ENCODE measurements around the gene DGKQ.

DNA sequence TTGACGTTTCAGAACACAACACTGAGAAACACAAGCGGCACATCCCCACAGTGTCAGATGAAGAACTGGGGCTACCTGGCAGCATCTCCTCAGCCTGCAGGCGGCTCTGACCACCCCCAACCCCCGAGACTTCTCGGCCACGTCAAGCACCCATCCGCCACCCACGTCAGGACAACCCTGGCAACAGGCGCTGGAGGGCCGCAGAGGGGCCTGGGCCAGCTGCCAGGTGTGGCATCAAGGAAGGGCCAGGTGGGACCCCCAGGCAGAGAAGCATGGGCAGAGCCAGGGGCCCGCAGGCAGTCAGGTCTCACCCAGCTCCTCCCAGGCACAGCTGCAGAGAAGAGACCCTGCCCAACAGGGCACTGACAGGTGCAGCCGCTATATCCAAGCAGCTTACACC, 63.5 kb downstream of the DGKQ start:
- TF ChIP-seq EZH2 (IDR thresholded peaks at IDR 0.05; ENCODE audit: low read depth, unreplicated experiment): no peak
- no peak for TF ChIP-seq POLR2AphosphoS5 (IDR thresholded peaks at IDR 0.05; ENCODE audit: low read depth)
- TF ChIP-seq, protein P1, sequence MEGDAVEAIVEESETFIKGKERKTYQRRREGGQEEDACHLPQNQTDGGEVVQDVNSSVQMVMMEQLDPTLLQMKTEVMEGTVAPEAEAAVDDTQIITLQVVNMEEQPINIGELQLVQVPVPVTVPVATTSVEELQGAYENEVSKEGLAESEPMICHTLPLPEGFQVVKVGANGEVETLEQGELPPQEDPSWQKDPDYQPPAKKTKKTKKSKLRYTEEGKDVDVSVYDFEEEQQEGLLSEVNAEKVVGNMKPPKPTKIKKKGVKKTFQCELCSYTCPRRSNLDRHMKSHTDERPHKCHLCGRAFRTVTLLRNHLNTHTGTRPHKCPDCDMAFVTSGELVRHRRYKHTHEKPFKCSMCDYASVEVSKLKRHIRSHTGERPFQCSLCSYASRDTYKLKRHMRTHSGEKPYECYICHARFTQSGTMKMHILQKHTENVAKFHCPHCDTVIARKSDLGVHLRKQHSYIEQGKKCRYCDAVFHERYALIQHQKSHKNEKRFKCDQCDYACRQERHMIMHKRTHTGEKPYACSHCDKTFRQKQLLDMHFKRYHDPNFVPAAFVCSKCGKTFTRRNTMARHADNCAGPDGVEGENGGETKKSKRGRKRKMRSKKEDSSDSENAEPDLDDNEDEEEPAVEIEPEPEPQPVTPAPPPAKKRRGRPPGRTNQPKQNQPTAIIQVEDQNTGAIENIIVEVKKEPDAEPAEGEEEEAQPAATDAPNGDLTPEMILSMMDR (conservative IDR thresholded peaks at IDR 0.05; ENCODE audit: low read depth in 2 of 2): no peak
- TF ChIP-seq, protein P2, sequence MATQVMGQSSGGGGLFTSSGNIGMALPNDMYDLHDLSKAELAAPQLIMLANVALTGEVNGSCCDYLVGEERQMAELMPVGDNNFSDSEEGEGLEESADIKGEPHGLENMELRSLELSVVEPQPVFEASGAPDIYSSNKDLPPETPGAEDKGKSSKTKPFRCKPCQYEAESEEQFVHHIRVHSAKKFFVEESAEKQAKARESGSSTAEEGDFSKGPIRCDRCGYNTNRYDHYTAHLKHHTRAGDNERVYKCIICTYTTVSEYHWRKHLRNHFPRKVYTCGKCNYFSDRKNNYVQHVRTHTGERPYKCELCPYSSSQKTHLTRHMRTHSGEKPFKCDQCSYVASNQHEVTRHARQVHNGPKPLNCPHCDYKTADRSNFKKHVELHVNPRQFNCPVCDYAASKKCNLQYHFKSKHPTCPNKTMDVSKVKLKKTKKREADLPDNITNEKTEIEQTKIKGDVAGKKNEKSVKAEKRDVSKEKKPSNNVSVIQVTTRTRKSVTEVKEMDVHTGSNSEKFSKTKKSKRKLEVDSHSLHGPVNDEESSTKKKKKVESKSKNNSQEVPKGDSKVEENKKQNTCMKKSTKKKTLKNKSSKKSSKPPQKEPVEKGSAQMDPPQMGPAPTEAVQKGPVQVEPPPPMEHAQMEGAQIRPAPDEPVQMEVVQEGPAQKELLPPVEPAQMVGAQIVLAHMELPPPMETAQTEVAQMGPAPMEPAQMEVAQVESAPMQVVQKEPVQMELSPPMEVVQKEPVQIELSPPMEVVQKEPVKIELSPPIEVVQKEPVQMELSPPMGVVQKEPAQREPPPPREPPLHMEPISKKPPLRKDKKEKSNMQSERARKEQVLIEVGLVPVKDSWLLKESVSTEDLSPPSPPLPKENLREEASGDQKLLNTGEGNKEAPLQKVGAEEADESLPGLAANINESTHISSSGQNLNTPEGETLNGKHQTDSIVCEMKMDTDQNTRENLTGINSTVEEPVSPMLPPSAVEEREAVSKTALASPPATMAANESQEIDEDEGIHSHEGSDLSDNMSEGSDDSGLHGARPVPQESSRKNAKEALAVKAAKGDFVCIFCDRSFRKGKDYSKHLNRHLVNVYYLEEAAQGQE (IDR thresholded peaks at IDR 0.05; ENCODE audit: unreplicated experiment): no peak

Data from GM23338 (cell line).